Neural cell (in vitro differentiated cells): ENCODE data around the gene PUM1. TPM values are rescaled to one million over a fixed set of nuclear protein-coding genes. Genes with fewer than 3 reads are reported as not detected.

Experiments used
- H2AFZ ChIP-seq: fragments of 200-600, 300-800 bp; sonication (generic), shearing (Covaris generic); 2 replicates; pipeline ENCODE4 v1.6.0; 2014; ENCODE audit warnings: low read depth, mild to moderate bottlenecking, antibody characterized with exemption, low read length, moderate library complexity
- H3F3A ChIP-seq: fragments of 200-600 bp; shearing (Covaris generic); 2 replicates; pipeline ENCODE4 v1.6.1; 2016; ENCODE audit warnings: mild to moderate bottlenecking, moderate library complexity, mixed read lengths, antibody characterized with exemption, low read length; ENCODE audit not compliant: insufficient read depth, poor library complexity, severe bottlenecking
- H3K27ac ChIP-seq: fragments of 200-600, 300-800 bp; sonication (generic), shearing (Covaris generic); 2 replicates; pipeline ENCODE4 v1.5.1; 2014; ENCODE audit warnings: mild to moderate bottlenecking, low read length, moderate library complexity
- H3K27me3 ChIP-seq: fragments of 300-800, 200-600 bp; sonication (generic), shearing (Covaris generic); 2 replicates; pipeline ENCODE4 v1.6.0; 2014; ENCODE audit warnings: mild to moderate bottlenecking, low read depth, low read length, moderate library complexity; ENCODE audit not compliant: insufficient read depth
- H3K36me3 ChIP-seq: fragments of 300-800, 200-600 bp; sonication (generic), shearing (Covaris generic); 2 replicates; pipeline ENCODE4 v1.5.1; 2014; ENCODE audit warnings: mild to moderate bottlenecking, antibody characterized with exemption, low read length, moderate library complexity; ENCODE audit not compliant: insufficient read depth
- H3K4me2 ChIP-seq: fragments of 300-800, 200-600 bp; sonication (generic), shearing (Covaris generic); 2 replicates; pipeline ENCODE4 v1.6.0; 2014; ENCODE audit warnings: mild to moderate bottlenecking, low read length
- H3K4me3 ChIP-seq: fragments of 300-800, 200-600 bp; sonication (generic), shearing (Covaris generic); 2 replicates; pipeline ENCODE4 v1.5.1; 2014; ENCODE audit warnings: mild to moderate bottlenecking, low read length, moderate library complexity
- H3K79me2 ChIP-seq: fragments of 200-600 bp; shearing (Covaris generic); replicated peaks from 2 replicates; pipeline ENCODE4 v1.6.0; 2014; ENCODE audit warnings: mild to moderate bottlenecking, low read length, moderate library complexity; ENCODE audit not compliant: insufficient read depth
- H3K9ac ChIP-seq: fragments of 300-800, 200-600 bp; sonication (generic), shearing (Covaris generic); 2 replicates; pipeline ENCODE4 v1.6.1; 2016; ENCODE audit warnings: mild to moderate bottlenecking, low read length, mixed read lengths
- H3K9me2 ChIP-seq: fragments of 200-600 bp; shearing (Covaris generic); 2 replicates; pipeline ENCODE4 v1.6.1; 2016; ENCODE audit warnings: mild to moderate bottlenecking, low read length, mixed read lengths; ENCODE audit not compliant: insufficient read depth
- H3K9me3 ChIP-seq: fragments of 200-600, 300-800 bp; sonication (generic), shearing (Covaris generic); 2 replicates; pipeline ENCODE4 v1.6.1; 2016; ENCODE audit warnings: mild to moderate bottlenecking, mixed run types, low read length, moderate library complexity, mixed read lengths
- H4K20me1 ChIP-seq: fragments of 200-600 bp; shearing (Covaris generic); 2 replicates; pipeline ENCODE4 v1.6.1; 2016; ENCODE audit warnings: mild to moderate bottlenecking, mixed run types; ENCODE audit not compliant: insufficient read depth
- CTCF ChIP-seq: fragments of 450-650 bp; IDR thresholded peaks from 2 replicates; pipeline ENCODE4 v1.5.1; 2014; ENCODE audit warnings: antibody characterized with exemption, mild to moderate bottlenecking, moderate library complexity; ENCODE audit not compliant: poor library complexity, severe bottlenecking
- EP300 ChIP-seq: fragments of 450-650 bp; conservative IDR thresholded peaks from 2 replicates; pipeline ENCODE4 v1.6.1; 2014; ENCODE audit warnings: antibody characterized with exemption, mild to moderate bottlenecking, moderate library complexity; ENCODE audit not compliant: poor library complexity, severe bottlenecking
- EZH2 ChIP-seq: fragments of 200-600, 300-800 bp; shearing (Covaris generic), sonication (generic); IDR thresholded peaks from 2 replicates; pipeline ENCODE4 v1.6.1; 2014; ENCODE audit warnings: antibody characterized with exemption, low read length, borderline replicate concordance, mild to moderate bottlenecking; ENCODE audit not compliant: insufficient read depth, poor library complexity, severe bottlenecking
- MXI1 ChIP-seq: fragments of 450-650 bp; conservative IDR thresholded peaks from 2 replicates; pipeline ENCODE4 v1.6.1; 2014; ENCODE audit warnings: antibody characterized with exemption, mild to moderate bottlenecking; ENCODE audit not compliant: poor library complexity, severe bottlenecking
- POLR2AphosphoS5 ChIP-seq: IDR thresholded peaks from 2 replicates; pipeline ENCODE4 v1.6.1; 2012
- RAD21 ChIP-seq: fragments of 450-650 bp; conservative IDR thresholded peaks from 2 replicates; pipeline ENCODE4 v1.6.1; 2014; ENCODE audit warnings: antibody characterized with exemption, mild to moderate bottlenecking, moderate library complexity
- REST ChIP-seq: IDR thresholded peaks from 2 replicates; pipeline ENCODE4 v1.6.1; 2012; ENCODE audit warnings: borderline replicate concordance
- SMC3 ChIP-seq: fragments of 450-650 bp; conservative IDR thresholded peaks from 2 replicates; pipeline ENCODE4 v1.6.1; 2014; ENCODE audit warnings: antibody characterized with exemption, mild to moderate bottlenecking, moderate library complexity; ENCODE audit not compliant: poor library complexity
- TAF1 ChIP-seq: IDR thresholded peaks from 2 replicates; pipeline ENCODE4 v1.6.1; 2012; ENCODE audit warnings: low read depth
- polyA plus RNA-seq: library from polyadenylated mRNA; depleted of rRNA; stranded (reverse); fragments of >200 nt; gene quantifications from 2 replicates; pipeline ENCODE4 v1.2.3, GENCODE V29; 2014

The PUM1 gene
- polyA plus RNA-seq, 1 donor from 2014 or later, result 60.8 TPM

- Histone ChIP-seq H4K20me1 (peaks cover 27% of the 10 kb centered on the region), H3K27ac (peak overlapping the region; percentile 98), H3K4me3 (peak overlapping the region; percentile 75), H3K36me3 (no peaks in the 10 kb centered on the region), H3F3A (no peaks in the 10 kb centered on the region), H3K9me3 (no peaks in the 10 kb centered on the region), H2AFZ (no peak overlapping the region), H3K9me2 (no peaks in the 10 kb centered on the region), H3K4me2 (peak overlapping the region; percentile 57), H3K9ac (peak overlapping the region; percentile 96), H3K27me3 (no peaks in the 10 kb centered on the region), H3K79me2 (peaks cover 59% of the 10 kb centered on the region)
- TF ChIP-seq SMC3, result no peak
- no peak for TF ChIP-seq CTCF
- TF ChIP-seq MXI1, result no peak
- TF ChIP-seq EZH2, result no peak
- no peak for TF ChIP-seq RAD21
- no peak for TF ChIP-seq REST
- TF ChIP-seq TAF1, result no peak
- TF ChIP-seq POLR2AphosphoS5, result no peak
- TF ChIP-seq EP300, result no peak
Measured at GRCh38 chr1:31064111-31064717, 1.3 kb downstream of the PUM1 start.

GRCh38 chr1:31063631-31064030 is 1.9 kb downstream of the PUM1 start:
- H3K4me2 ChIP-seq, result peak overlapping the region; percentile 57
- H4K20me1 ChIP-seq, result peaks cover 28% of the 10 kb centered on the region
- H3K9me2 ChIP-seq, result no peaks in the 10 kb centered on the region
- no peaks in the 10 kb centered on the region for H3K9me3 ChIP-seq
- H3K4me3 ChIP-seq, result peak overlapping the region; percentile 75
- no peaks in the 10 kb centered on the region for H3K36me3 ChIP-seq
- peak overlapping the region; percentile 98 for H3K27ac ChIP-seq
- H2AFZ ChIP-seq, result no peak overlapping the region
- TF ChIP-seq MXI1 (no peak), EP300 (no peak), REST (no peak), EZH2 (no peak), SMC3 (no peak), POLR2AphosphoS5 (no peak), CTCF (no peak), TAF1 (no peak), RAD21 (no peak)
- no peaks in the 10 kb centered on the region for H3K27me3 ChIP-seq
- H3K79me2 ChIP-seq, result peaks cover 65% of the 10 kb centered on the region
- H3K9ac ChIP-seq, result peak overlapping the region; percentile 96
- no peaks in the 10 kb centered on the region for H3F3A ChIP-seq
